Measurements from ENCODE around the gene CLRN3.

Gene CLRN3

DNA sequence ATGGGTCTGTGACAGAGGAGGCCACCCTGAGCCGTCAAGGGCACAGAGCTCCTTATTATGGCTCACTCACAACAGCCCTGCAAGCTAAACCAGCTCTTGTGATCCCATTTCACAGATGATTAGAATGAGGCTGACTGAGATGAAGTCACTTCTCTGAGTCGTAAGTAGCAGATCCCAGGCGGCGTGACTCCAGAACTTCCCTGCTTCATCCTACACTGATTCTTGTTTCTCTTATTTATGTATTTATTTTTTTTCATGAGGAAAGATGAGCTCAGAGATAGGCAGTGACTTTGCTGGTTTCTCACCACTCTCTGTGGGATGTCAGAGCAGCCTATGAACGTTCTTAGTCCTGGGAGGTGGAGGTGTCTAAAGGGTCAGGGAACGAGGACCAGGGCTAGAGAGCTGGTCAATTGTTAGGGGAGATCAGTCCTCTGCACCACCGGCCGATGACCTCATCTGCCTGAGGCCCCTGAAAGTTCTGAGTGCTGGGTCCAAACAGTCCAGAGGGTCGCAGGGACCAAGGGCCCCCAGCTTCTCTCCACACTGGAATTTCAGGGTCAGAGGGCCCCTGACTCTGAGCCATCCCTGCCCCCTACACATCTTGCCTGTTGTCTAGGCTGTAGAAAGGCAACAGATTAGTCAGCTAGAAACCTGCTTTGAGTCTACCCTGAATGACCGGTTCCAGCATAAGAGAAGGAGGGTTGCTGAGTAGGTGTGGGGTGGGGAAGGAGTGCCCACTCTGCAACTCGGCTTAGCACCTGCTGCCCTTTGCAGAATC lies 17.9 kb downstream of the CLRN3 start:
- DNase-seq (ENCODE audit: low read depth in 2 of 2), result no peak

GRCh38 chr10:127873901-127874470 lies 18.8 kb downstream of the CLRN3 start:
- DNase-seq (ENCODE audit: low read depth in 2 of 2), result no peak

DNA sequence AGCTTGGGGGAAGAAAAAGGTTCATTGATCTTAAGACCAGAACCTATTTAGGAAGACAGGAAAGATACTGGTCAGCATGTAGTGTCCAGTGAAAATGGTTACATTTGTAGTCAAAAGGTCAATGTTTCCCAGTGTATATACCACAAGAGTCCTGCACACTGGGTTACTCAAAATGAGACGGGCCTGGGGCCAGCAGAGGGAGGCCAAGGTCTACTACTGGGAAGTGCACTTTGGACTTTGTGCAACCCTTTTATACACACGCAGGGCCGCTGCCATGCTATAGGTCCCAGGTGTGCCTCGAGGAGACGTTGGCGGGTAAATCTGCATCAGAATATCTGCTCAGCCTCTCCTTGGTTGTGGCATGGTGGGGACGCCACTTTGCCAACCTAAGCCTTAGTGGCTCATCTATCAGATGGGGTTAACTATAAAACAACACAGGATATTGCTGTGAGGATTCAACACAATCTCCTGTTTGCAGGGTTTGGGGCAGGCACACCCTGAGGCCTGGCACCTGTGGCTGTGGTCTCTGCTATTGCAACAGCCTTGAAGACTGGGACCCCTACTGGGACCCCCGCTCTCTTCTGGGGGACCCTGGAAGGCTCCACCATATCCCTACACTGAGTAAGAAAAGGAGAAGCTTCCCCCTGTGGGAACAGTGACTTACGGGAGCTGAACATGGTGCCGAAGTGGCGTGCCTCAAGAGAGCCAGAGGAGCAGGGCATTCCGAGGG lies 19.7 kb downstream of the CLRN3 start:
- DNase-seq (ENCODE audit: low read depth in 2 of 2), result no peak

DNA sequence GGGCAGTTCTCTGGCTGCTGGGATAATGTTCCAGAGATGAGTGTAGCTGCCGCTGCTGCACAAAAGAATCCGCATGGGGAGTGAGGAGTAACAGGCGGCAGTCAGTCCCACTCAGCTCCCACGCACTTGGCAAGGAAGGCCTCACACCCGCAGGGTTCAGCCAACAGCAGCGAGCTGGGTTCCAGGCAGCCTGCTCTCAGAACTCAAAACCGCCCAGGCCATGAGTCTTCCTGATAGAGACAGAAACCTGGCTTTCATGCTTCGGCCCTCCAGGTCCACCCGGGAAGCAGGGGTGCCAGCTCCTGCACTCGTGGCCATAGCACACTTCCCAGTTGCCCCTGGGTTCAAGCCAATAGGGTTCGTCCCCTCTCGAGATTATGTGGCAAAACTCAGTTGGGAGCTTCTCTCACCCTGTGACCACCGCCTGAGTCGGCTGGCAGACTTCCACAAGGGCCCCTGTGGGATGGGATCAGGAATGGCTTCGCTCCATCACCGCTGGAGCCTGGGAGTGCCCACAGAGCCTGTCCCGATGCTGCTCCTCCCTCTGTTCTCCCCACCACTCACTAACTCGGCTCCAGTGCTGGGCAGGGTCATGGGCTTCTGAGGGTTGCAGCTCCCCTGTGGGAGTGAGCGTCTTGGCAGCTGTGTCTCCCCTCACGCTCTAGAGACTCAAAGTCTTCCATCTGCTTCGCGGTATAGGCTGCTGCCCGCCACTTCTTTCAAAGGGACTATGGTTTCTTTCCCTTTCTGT lies 20.6 kb downstream of the CLRN3 start:
- DNase-seq (ENCODE audit: low read depth in 2 of 2), result no peak

- no peak for DNase-seq (ENCODE audit: low read depth in 2 of 2)
Observed at GRCh38 chr10:127871631-127872010, 21.1 kb downstream of the CLRN3 start.

DNA sequence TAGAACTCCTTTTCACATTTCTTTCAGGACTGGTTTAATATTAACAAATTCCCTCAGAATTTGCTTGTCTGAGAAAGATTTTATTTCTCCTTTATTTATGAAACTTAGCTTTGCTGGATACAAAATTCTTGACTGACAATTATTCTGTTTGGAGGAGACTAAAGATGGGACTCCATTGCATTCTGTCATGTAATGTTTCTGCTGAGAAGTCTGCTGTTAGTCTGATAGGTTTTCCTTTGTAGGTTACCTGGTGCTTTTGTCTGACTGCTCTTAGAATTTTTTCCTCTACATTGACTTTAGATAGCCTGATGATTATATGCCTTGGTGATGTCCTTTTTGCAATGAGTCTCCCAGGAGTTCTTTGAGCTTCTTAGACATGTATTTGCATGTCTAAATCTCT lies 23.4 kb downstream of the CLRN3 start:
- no peak for DNase-seq (ENCODE audit: low read depth in 2 of 2)

DNA sequence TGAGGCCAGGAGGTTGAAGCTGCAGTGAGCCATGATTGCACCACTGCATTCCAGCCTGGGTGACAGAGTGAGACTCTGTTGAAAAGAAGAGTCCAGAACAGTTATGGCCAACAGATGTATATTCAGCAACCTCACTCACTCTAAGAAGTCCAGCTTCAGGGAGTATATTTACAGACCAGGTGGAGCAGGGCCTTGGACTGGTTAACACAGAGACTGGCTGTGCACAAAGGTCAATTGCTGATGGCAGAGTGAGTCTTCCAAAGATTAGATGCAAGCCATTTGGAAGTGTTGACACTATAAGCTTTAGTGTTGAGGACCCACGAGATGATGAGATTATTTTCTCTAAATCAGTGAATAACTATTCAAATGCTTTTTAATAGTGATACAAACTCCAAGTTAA lies 24.9 kb downstream of the CLRN3 start:
- no peak for DNase-seq (ENCODE audit: low read depth in 2 of 2)

GRCh38 chr10:127866276-127867013 lies 26.3 kb downstream of the CLRN3 start:
- DNase-seq (ENCODE audit: low read depth in 2 of 2), result no peak

DNA sequence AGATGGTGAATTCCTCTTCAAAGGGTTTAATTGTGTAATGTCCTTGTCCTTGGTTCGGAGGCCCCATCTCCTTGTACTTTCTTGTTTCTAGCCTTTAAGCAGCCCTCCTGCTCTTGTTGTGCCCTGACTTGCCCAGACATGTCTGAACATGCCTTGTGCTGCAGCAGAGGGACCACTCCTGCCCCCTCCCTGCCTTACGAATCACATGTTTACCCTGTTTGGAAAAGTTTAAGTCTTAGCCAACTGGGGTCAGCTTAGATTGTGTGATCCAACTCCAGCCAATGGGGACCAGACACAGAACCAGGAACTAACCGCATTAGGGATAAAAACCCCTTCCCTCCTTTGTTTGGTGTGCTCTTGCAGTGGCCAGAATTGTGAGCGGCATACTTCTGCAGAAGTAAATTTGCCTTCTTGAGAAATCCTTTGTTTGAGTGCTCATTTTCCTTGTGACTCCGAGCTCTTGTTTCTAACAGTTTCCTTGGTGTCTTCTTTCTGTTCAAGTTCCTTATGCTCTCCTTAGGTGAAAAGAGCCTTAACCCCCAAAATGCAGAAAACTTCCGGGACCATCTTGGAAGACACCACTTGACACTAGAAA lies 29.4 kb downstream of the CLRN3 start:
- no peak for DNase-seq (ENCODE audit: low read depth in 2 of 2)

GRCh38 chr10:127860592-127860991 lies 32.1 kb downstream of the CLRN3 start:
- DNase-seq (ENCODE audit: low read depth in 2 of 2), result no peak

DNA sequence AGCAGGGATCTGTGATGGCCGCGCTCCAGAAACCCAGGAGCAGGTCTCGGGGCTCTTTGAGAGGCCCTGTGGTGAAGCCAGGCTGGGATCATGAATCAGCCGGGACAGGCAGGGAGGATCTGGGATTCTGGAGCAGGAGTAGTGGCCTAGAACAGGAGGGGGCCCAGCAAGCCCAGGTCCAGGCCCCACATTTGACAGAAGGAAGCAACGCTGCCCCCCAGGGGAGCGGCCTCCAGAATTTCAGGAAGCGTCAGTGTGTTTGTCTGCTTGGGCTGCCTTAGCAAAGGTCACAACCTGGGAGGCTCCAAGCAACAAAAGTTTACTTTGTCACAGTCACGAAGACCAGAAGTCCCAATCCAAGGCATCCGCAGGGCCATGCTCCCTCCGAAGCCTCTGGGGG lies 36.8 kb downstream of the CLRN3 start:
- DNase-seq (ENCODE audit: low read depth in 2 of 2), result no peak

DNA sequence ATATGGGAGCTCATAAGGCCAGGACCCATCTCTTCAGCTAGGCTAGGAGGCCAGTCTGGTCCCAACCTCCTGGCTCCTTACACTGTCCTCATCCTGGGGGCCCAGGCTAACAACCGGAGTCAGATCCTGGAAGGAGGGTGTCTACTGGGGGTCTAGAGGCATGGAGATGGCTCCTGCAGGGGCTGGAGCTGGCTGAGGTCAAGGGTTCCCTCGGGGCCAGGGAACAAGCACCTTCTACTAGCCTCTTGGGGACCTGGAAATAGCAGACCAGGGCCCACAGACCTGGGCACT lies 37.2 kb downstream of the CLRN3 start:
- no peak for DNase-seq (ENCODE audit: low read depth in 2 of 2)

- no peak for DNase-seq (ENCODE audit: low read depth in 2 of 2)
Observed at GRCh38 chr10:127854769-127855590, 37.8 kb downstream of the CLRN3 start.

- no peak for DNase-seq (ENCODE audit: low read depth in 2 of 2)
Observed at GRCh38 chr10:127853868-127854768, 38.6 kb downstream of the CLRN3 start.

DNA sequence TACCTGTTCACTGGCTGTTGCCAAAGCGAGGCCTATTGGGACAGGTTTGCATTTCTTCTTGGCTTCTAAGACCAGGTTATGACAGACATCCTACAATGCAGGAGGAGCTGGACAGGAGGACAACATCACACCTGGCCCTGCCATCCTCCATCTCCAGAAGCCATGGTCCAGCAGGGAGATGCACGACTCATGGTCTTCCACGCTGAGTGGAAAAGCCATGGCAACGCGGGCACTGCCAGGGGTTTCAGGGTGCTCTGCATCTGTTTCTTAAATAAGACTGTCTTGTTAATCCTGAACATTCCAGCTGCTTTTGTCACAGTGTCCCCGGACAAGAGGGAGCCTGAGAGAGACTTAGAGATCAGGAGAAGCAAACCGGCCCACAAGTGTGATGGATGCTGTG lies 40.3 kb downstream of the CLRN3 start:
- no peak for DNase-seq (ENCODE audit: low read depth in 2 of 2)

DNA sequence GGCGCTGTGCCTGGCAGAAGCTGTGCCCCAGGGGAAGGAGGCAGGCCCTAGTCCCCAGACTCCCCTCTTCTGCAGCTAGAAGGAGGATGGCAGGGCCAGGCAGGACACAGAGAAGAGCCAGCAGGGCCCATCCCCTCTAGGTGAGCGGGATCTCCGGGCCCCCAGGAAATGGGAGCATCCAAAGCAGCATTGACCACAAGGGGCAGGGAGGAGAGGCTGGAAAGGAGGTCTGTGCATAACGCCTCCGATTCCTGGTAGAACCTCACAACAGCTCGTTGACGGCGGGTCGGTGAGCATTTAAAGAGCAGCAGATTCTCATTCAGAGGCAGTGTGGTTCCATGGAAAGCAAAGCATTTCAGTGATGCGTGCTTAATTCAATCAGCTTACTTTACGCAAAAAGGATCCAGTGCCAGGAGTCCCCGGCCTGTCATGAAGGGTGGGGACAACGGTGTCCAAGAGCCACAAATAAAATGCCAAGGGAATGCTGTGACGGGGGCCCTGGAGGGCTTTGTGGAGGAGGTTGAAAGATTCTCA lies 41.0 kb downstream of the CLRN3 start:
- no peak for DNase-seq (ENCODE audit: low read depth in 2 of 2)

DNA sequence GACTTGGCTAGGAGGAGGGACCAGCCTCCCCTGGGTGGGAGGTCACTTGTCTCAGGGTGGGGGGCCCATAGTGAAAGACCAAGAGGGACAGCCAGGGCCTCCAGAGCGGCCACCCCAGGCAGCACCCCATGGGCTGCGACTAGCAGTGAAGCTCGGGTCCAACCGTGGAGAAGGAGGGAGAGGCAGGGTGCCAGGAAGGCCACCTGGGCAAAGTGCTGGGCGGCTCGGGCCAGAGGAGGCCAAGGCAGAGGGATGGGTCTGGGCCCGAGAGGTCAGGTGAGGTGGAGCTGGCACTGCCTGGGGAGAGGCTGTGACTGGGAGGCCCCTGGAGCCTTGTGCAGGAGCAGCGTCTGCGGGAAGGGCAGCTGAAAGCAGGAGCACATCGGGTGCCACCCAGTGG lies 41.8 kb downstream of the CLRN3 start:
- DNase-seq (ENCODE audit: low read depth in 2 of 2), result no peak

GRCh38 chr10:127849921-127850320 lies 42.8 kb downstream of the CLRN3 start:
- no peak for DNase-seq (ENCODE audit: low read depth in 2 of 2)

DNA sequence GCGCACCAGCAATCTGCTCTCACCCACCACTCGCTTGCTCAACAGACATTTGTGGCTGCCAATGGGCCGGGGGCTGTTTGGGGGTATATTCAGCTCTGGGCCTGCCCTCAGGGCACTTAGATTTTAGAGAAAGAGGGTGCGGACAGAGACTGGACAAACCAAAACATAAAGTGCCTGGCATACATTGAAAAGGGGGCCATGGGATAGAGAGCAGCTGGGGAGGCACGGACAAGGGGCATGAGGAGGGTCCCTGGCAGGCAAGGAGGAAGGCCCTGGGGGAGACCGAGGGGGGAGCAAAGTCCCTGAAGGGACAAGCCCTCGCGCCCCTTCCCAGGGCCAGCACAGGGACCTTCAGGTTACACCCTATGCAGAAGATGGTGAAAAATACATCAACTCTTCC lies 43.5 kb downstream of the CLRN3 start:
- DNase-seq (ENCODE audit: low read depth in 2 of 2), result no peak
